Embryonic facial prominence (tissue), 1 donor: ENCODE measurements around the gene RAI1.
A peak's percentile ranks its signal among the peaks of the same experiment; 100 is the strongest.

Experiments
- DNase-seq: peaks from one replicate; pipeline ENCODE4 v3.0.0-alpha.2; 2016; ENCODE audit errors: extremely low spot score

RAI1 gene

DNA sequence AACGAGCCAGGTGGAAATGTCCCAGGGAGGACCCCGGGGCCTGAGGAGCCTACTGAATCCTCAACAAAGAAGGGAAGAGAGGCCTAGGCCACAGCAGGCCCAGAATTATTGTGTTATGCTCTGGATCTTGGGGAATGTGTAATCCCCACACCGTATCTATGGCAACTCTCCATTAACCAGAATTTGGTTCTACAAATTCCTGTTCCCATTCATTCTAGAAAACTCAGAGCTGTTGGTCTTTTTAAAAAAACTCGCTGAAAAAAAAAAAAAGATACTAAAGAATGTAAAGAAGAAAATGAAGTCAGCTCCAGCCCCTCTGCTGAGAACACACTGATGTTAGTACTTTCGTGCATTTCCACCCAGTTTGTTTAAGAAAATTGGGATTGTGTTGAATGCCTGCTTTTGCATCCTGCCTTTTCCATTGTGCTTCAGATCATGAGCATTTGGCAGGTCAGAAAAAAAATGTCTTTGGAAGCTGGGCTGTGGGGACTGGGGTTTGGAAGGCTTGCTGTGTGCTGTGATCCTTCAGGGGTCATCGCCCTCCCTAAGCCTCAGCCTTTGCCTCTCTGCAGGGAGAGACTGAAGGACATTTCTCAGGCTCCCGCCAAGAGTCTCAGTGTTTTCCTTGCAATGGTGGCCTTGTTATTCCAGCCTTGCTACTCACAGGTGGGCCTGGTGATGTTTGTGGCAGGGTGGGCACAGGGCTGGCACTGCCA is 86.1 kb downstream of the RAI1 start:
- peak; percentile 54 for DNase-seq

DNA sequence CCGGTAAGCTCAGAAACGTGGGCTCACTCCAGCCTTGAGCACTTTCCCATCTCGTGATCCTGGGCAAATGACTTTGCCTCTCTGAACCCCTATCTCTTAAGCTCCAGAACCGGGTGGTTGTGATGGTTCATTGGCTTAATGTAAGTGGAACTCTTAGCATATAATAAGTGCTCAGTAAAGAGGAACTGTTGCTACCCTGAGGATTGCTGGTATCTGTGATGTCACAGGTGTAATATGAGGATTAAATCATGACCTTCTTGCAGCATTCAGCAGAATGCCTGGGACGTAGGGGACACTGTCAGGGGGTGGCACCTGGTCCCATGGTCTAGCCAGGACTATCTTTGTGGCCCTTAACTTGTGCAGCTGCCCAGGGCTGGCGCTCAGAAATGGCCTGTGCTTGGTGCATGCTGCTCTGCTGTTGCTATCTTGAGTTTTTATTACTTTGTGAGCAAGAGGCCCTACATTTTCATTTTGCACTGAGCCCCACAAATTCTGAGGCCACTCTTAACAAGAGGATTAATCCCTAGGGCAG is 86.7 kb downstream of the RAI1 start:
- DNase-seq = peak; percentile 53

DNA sequence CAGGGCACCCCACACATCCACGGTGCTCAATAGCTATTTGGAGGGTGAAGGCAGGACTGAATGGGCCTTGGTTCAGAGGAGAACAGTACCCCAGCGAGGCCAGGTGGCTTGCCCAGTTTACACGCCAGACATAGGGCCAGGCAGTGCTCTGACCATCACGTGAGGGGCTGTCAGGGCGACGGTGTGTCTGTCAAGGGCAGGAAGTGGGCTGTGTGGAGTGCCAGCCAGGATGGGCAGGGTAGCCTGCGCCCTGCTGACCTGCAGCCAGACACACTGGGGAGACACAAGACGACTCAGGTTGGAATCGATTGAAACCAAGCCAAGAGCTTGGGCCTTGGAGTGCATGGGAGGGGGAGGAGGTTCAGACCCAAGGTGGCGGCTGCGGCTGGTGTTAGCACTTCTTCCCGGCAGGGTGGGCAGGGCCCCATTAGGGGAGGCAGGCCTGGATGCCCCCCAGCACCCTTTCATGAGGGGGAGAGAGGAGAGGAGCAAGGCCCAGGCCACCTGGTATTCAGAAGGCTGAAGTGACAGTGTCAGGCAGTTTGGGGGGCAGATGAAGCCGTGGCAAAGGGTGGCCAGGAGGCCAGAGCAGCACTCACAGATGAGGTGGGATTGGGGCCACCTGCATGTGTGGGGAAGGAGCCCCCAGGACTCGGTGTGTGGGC is 87.3 kb downstream of the RAI1 start:
- DNase-seq = no peak

DNA sequence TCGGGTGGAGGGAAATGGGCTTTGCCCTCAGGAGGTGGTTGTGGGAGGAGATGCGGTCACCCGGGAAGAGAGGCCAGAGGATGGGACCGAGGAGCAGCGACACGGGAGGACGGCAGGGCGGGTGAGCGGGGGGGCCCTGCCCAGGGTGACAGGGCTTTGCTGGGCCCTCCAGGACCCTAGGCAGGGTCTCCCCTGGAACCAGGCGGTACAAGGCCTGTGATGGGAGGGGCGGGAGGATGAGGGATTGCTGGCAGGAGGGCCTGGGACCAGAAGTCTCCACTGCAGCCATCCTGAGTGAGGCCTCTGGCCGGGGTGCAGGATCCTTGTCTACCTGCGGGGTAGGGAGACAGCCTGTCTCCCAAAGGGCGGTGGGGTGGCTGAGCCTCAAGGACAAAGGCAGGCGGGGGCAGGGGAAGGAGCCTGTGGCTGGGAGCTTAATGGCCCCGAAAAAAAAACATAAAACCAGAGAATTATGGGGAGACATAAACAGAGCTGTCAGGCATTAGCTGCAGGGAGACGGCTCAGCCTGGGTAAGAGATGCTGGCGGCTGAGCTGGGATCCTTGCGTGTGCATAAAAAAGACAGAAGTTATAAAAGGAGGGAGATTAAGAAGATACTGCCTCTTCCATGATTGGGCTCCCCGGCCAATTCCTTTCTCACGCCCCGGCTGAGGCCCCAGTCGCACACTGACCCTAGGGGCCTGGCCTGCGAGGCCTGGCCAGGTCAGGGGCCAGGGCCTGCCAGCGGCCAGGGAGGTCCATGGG is 88.8 kb downstream of the RAI1 start:
- DNase-seq = no peak

DNA sequence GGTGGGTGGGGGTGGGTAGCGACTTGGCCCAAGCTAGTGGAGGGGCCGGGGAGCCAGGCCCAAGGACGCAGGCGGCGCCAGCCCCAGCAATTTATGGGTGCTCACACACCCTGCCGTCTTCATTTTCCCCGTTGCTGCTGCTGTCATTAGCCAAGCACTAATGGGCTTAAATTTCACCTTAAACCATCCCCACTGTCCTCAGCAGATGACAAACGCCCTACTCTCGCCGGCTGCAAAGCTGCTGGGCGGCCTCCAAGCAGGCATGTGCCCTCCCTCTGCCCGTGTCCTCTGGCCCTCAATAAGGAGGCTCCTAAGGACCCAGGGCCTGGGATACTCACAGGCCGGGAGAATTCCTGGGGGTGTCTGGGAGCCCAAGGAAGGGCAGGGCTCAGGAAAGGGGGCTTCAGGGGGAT is 89.4 kb downstream of the RAI1 start:
- DNase-seq = no peak

DNA sequence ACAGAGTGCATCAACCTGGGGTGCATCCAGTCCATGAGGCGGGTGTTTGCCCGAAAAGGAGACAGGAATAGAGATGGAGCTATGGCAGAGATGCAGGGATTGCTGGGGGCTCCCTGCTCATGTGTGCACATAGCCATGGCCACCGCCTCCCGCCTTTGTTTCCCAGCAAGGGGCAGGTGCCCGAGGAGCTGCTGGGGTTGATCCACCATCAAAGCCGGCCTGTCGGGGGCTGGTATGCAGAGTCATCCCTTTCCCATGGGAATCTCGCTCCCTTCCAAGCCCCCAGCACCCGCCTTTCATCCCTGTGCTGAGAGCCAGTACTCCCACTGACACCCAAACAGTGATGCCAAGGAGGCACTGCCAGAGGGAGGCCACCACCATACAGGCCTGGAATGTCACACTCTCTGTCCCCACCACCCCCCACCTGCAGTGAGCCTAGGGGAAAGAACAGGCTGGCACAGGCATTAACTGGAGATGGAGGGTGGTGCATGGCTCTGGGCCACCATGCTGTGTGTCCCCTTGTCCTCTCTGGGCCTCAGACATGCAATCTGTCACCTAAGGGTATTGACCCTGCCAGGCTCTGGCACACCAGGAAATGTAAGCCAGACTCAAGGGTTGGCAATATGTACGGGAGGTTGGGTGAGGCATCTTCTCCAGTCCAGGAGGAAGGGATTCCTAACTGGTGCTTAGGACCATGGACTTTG is 90.4 kb downstream of the RAI1 start:
- DNase-seq = no peak

DNA sequence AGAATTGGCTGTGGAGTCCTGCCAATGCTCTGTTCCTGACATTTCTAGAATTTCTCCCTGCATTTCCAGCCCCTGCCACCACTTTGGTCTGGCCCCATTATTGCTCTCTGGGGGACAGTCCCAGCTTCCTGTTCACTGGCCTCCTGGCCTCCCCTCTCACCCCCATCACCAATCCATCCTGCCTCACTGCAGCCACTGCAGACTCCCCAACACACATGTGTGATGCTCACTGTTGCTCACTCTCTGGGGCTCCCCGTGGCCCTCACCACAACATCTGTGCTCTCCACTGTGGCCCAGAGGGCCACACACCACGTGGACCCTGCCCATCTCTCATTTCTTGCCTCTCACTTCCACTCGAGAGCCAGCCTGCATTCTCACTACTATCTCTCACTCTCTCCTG is 91.0 kb downstream of the RAI1 start:
- DNase-seq = no peak

DNA sequence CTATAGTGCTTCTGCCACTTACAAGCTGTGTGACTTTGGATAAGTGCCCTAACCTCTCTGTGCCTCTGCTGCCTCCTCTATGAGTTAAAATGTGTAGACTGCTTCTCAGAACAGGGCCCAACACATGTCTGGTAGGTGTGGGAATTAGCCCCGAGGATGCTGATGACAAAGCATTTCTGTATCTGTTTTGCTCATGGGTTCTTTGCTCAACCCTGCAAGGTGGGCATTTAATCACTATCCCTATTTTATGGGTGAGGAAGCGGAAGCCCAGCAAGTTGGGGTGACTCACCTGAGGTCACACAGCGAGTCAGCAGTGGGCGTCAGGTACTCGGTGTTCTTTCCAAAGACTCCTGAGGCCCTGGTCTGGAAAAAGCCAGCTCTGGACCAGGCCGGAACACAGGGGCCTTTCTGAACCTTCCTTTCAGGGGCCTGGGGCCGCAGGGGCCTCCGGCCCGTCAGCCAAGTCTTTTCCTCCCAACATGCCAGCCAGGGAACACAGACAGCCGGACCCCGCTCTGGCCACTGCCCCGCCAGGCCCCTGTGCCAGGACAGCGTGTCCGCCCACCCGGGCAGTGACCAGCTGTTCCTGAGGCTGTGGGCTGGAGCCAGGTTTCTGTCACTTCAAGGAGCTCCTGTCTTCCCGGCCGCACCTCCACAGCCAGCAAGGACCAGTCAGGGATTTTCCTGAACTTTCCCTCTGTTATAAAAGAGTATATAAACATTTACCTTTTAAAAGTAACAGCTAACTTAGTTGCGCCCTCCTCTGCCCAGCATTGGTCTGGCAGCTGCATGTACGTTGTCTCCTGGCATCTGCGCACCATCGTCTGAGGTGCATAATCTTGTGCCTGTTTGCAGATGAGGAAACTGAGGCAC is 93.0 kb downstream of the RAI1 start:
- no peak for DNase-seq

DNA sequence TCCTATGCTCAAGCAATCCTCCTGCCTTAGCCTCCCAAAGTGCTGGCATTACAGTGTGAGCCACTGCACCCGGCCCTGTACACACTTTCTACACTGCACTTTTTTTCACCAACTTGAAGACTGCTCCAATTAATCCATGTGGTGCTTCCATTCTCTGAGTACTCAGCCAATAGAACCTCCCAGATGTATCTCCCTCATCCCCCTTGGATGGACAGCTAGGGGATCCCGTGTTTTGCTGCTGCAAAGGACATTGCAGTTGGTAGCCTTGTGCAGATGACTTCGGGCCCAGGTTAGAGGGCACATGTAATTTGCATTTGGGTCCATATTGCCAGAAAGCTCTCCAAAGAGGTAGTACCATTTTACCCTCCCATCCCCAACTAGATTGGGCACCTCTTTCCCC is 95.6 kb downstream of the RAI1 start:
- DNase-seq = no peak

DNA sequence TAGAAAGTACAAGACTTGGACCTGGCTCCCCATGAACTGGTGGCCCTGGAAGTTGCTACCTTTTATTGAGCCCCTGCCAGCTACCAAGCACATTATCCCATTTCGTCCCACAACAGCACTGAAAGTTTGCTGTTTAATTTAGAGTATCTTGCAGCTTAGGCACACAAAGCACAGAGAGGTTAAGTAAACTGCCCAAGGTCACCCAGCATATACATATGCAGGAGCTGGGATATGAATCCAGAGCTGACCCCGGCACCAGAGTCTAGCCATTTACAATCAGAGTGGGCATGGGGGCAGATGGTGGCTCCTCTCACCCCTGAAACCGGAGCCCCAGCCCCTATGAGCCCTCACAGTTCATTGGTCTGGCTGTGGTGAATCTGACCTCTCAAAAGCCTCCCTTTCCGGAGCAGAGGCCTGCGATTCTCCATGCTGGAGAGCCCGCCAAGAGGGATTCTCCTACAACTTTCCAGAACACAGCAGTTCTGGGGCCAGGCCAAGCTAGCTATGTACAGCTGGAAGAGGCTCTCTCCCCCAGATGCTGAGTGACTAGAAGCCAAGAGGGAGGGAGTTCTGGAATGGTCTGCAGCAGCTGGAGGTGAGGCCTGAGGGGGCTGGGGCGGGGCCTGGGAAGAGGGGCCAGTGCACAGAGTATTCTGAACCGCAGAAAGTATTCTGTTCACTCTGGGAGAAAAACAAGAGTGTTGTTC is 97.2 kb downstream of the RAI1 start:
- DNase-seq = peak; percentile 85

DNA sequence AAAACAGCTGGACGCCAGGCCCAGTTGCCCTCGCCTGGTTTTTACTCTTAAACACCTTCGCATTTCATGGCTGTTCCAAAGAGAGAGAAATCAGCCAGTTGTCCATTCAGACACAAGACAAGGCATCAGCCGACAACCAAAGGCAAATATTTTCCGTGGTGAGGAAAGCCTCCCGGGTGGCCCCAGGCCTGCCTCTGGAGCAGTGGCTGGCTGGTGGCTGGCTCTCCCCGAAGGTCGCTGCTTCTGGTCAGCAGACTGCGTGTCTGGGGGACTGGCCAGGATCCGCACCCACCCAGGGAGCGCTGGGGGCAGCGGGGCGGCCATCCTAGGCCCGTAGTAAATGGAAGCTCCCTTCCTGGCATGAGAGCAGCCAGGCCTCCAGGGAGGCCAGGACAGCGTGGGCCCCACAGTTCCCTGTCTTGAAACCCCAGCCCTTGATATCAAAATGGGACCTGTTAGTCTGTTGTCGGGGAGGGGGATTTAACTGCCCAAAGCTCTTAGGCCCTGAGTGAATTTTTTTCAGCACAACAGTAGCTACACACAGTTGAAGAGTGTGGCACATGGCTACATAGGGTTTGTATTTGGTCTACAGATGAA is 97.9 kb downstream of the RAI1 start:
- no peak for DNase-seq

DNA sequence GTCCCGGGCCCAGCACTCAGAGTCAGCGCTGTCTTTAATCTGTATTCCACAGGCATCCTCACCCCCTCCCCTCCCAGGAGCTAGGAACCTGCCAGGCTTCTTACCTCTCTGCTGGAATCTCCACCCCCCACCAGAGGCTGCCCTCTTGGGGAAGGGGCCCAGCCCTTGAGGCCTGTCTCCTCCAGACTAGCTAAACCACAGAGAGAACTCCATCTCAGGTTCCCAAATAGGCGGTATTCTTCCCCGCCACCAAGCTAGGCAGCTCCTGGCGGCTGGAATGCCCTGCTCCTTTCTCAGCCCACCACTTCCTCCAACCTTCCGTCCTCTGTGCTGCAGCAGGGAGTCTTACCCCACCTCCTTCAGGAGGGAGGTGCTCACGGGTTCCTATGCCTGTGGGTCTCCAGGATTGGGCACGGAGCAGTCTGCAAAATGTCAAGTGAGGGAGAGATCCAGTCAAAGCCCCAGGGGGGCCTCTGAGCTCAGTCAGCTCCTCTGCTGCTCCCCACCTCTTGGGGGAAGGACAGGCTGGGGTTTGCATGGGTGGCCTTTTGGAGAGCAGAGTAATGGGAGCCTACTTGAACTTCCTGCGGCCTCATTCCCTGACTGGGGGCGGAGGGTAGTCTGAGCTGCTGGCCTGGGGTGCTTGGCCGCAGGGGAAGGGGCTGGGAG is 99.8 kb downstream of the RAI1 start:
- peak; percentile 63 for DNase-seq

DNA sequence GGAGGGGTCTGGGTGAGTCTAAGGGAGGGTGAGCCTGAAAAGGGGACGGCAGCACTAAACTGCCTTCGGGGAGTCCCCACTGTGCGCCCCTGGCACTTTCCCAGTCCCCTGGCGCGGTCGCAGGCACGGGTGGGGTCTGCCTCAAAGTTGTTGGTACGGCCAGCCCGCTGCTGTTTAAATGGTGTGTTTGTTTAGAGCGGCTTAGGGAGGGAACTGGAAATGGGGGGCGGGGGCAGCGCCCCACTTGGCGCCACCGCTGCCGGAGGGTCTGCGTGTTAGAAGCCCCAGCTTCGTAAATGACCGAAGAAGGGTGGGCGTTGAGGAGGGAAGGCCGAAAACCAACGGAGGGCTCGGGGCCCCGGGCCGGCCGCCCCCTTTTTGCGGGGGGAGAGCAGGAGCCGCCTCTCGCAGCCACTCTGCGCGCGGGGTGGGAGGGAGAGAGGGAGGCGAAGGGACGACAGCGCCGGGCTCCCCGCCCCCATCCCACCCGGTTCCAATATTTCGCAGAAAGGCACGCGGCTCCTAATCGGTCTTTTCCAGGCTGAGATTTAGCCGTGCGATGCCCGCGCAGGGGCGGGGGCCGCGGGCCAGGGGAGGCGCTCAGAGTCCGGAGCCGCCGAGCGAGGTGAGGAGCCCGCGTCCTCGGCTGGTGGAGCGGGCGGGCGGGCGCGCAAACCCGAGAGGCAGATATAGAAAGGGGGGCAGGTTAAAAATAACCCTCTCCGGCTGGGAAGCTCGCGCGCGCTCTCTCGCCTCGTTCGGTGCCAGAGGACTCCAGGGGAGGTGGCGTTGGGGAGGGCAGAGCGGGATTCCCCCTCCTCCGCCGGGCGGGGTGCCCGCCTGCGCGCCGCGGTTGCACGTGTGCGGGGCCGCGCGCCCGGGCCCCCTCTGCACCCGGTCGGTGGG is 100.6 kb downstream of the RAI1 start:
- peak; percentile 73 for DNase-seq

DNA sequence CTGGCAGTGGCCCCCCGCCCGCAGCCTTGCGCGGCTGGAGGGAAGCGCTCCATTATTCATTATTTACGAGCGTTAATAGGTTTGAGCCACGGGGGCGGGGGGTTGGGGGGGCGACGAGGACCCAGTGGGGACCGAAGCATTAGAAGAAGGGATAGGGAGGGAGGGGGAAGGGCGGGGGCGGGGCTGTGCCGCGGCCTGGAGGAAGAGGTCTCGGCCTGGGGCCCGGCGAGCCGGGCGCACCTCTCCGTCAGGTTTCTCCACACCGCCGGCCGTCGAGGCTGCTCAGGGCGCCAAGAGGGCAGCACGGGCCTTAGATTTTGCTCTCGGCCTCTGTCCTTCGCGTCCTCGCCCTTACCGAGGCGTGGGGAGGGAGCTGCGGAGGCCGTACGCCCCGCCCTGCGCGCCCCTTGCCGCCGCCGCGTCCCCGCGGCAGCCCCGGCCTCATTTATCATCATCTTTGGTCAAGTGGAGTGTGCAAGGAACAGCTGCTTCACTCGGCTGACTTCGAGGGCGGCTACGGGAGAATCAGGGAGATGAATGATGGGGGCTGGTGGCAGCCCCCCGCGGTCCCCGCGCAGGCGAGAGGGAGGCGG is 101.4 kb downstream of the RAI1 start:
- DNase-seq = no peak

DNA sequence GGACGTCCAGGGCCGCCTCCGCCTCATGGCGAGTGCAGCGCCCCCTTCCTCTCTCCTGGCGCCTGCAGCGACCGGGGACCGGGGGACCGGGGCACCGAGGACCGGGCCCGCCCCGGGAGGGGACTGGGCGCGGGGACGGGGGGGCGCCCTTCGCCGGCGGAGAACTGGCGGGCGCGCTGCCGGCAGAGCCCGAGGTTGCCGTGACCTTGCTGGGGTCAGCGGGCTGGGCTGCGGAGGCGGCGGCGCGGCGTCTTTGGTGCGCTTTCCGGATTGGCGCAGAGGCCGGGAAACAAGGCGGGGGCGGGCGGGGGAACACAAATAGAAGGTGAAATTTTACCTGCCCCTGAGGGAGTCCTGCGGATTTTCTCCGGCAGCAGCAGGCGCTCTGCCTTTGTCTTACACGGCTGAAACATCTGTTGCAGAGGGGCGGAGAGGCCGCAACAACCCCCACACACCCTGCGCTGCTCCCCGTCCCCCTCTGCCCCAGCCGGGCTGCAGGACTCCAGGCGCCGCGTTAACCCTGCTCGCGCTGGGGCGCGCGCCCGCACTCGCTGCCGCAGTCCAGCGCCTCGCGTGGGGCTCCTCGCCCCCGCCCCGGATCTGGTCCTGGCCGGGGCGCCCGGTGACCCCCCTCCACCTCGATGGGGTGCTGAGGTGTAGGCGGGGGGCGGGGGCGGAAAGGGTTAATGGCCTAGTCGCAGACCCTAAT is 102.0 kb downstream of the RAI1 start:
- no peak for DNase-seq

DNA sequence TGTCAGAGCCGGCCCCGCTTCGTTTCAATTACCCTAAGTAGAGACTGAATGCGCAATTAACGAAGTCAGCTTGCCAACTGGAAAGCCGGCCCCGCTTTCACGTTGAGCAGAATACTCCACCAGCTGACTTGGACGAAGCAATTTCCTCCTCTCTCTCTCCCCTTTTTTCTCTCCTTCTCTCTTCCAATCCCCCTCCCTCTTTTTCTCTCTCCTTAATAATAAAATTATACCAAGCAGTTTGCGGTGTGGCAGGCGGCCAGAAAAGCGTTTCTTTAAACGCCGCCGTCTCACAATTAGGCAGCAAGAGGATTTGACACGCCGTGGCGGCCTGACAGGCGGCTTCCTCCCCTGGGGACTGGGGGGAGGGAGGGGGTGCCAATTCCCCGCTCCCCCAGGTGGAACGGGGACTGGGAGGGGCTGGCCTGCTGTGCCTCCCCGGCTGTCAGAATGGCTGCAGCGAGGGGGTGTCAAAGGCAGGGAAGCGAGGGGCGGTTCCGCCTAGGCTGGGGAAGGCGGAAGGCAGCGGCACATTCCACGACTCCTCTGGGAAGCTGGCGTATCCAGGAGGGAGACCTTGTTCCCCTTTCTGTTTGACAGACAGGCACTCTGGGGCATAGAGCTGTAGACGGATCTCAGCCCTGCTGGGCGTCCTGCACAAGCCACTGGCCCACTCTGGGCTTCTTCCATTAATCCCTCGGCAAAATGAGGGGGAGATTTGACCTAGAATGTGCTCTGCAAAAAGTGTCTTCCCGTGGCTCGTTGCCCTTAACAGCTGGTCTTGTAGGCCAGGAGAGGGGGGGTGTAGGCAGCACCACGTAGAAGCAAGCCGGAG is 102.8 kb downstream of the RAI1 start:
- peak; percentile 87 for DNase-seq
